NCI-H526 (cell line): Measurements from ENCODE around the gene MTHFD2L.
"Not testable (repeated sequence)": the region's sequence is repeated elsewhere in the genome, so short reads cannot be mapped to it uniquely, and the experiment has no call there.

Source experiments
- DNase-seq, 2 experiments: peaks; one replicate each; lab custom pipeline; 2025; lab: John Stamatoyannopoulos, UW

Gene MTHFD2L

GRCh38 chr4:74335341-74336021 lies 177.6 kb downstream of the MTHFD2L start:
- DNase-seq = no peak

- no peak for DNase-seq
These were observed 180.9 kb downstream of the MTHFD2L start for GRCh38 chr4:74338792-74339333.

DNA sequence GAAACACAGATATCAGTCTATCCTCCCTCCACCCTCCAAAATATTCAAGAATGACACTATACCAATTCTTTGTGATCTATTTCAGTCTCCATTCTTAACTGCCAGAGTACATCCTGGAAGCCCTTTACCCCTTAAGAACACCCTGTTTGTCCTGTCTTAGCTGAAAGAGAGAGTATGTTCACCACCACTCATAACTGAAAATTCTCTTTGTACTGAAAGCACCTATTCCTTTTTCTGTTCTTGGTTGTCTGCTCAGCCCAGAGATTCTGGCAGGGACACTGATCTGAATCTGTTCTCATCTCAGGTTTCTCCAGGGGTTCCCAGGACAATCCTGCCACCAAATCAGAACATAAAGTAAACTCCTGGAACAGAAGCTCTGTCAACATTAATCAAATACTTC lies 181.6 kb downstream of the MTHFD2L start:
- DNase-seq = no peak

DNA sequence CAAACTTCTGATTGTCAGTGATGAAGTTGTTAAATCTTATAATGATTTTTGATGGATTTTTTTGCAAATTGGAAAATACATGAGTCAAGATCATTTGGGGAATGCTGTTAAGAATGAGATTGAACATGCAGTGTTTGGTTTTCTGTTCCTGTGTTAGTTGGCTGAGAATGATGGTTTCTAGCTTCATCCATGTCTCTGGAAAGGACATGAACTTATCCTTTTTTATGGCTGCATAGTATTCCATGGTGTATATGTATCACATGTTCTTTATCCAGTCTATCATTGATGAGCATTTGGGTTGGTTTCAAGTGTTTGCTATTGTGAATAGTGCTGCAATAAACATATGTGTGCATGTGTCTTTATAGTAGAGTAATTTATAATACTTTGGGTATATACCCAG lies 182.5 kb downstream of the MTHFD2L start:
- DNase-seq = not testable (repeated sequence)

DNA sequence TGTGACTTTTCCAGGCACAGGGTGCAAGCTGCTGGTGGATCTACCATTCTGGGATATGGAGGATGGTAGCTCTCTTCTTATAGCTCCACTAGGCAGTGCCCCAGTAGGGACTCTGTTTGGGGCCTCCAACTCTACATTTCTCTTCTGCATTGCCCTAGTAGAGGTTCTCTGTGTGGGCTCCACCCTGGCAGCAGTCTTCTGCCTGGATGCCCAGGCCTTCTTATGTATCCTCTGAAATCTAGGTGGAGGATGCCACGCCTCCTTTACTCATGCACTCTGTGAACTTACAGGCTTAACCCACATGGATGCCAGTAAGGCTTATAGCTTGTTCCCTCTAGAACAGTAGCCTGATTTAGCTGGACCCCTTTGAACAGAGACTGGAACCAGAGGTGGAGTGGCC lies 186.1 kb downstream of the MTHFD2L start:
- no peak for DNase-seq
